HCT116 (cell line): ENCODE data around the gene STK24. TPM values are rescaled to one million over a fixed set of nuclear protein-coding genes. Genes with fewer than 3 reads are reported as not detected.

Source experiments
- ATAC-seq: fragments of 200-7000 bp; cut with Tn5 transposase; 2 replicates; pipeline ENCODE4 v1.9.1; 2020; ENCODE audit warnings: mild to moderate bottlenecking, moderate library complexity
- BruUV-seq: library from RNA; stranded (reverse); fragments of 400-500 nt; replicated peaks from 2 replicates; lab custom pipeline; 2021; lab: Mats Ljungman, UMichigan
- CTCF ChIA-PET: fragments of 300-600 bp; sonication (Branson Sonifier 250); formaldehyde crosslinking; loops from one replicate; lab custom pipeline; 2021; ENCODE audit warnings: antibody characterized with exemption; lab: Charles Lee
- POLR2A ChIA-PET: fragments of 300-600, 350-600 bp; sonication (Branson Sonifier 250); formaldehyde crosslinking; loops from one replicate; lab custom pipeline; 2021; ENCODE audit warnings: antibody characterized with exemption; lab: Charles Lee
- RAD21 ChIA-PET, 2 experiments: fragments of 300-600 bp; sonication (Branson Sonifier 250); formaldehyde crosslinking; loops; one replicate each; lab custom pipeline; 2023; ENCODE audit warnings: low total read pairs in 2 of 2; ENCODE audit not compliant: uncharacterized antibody in 2 of 2, unreplicated experiment in 2 of 2, low non-redundant PET in 1 of 2; lab: Charles Lee
- DNase-seq: peaks from one replicate; pipeline ENCODE4 v3.0.0-alpha.2; 2010; ENCODE audit warnings: low read depth, low spot score
- H2AFZ ChIP-seq: fragments of 200-600 bp; shearing (Covaris generic), sonication (generic); 2 replicates; pipeline ENCODE4 v1.6.1; 2017; ENCODE audit warnings: low read depth, mixed run types, mixed read lengths, antibody characterized with exemption, low read length; ENCODE audit not compliant: poor library complexity, severe bottlenecking
- H3K27ac ChIP-seq: 2 replicates; pipeline ENCODE4 v1.5.1; 2012; ENCODE audit warnings: low read depth, low read length
- H3K27me3 ChIP-seq: fragments of 200-600 bp; sonication (generic); 2 replicates; pipeline ENCODE4 v1.6.1; 2016; ENCODE audit warnings: mixed run types, low read length, mixed read lengths; ENCODE audit not compliant: insufficient read depth
- H3K36me3 ChIP-seq, 2 experiments: fragments of 200-500 bp in 1 of 2; fragments of 200-600 bp in 1 of 2; sonication (Bioruptor generic) in 1 of 2; sonication (generic) in 1 of 2; 2 replicates each; pipeline versions ENCODE4 v1.5.1 to v1.6.1; 2014 to 2016; ENCODE audit warnings: low read length in 2 of 2, inconsistent platforms in 1 of 2, mixed read lengths in 1 of 2, mixed run types in 1 of 2; ENCODE audit not compliant: insufficient read depth in 2 of 2, control insufficient read depth in 1 of 2
- H3K4me1 ChIP-seq, 2 experiments: fragments of 200-600 bp in 1 of 2; sonication (generic) in 1 of 2; 2 replicates each; pipeline versions ENCODE4 v1.5.1 to v1.6.1; 2012 to 2017; ENCODE audit warnings: low read length in 2 of 2, inconsistent platforms in 1 of 2, mild to moderate bottlenecking in 1 of 2, mixed read lengths in 1 of 2, mixed run types in 1 of 2, moderate library complexity in 1 of 2; ENCODE audit not compliant: insufficient read depth in 2 of 2, control insufficient read depth in 1 of 2
- H3K4me2 ChIP-seq: fragments of 200-600 bp; sonication (generic); 2 replicates; pipeline ENCODE4 v1.6.1; 2017; ENCODE audit warnings: mixed run types, low read length, mixed read lengths
- H3K4me3 ChIP-seq, 2 experiments: fragments of 200-600 bp in 1 of 2; sonication (generic) in 1 of 2; replicated peaks in 1 of 2; 2 replicates each; pipeline ENCODE4 v1.5.1; 2011 to 2016; ENCODE audit warnings: low read length in 2 of 2, control low read depth in 1 of 2, low read depth in 1 of 2, mild to moderate bottlenecking in 1 of 2, mixed read lengths in 1 of 2, mixed run types in 1 of 2
- H3K79me2 ChIP-seq: fragments of 200-600 bp; sonication (generic); 2 replicates; pipeline ENCODE4 v1.6.1; 2017; ENCODE audit warnings: mild to moderate bottlenecking, mixed run types, low read length, moderate library complexity, mixed read lengths; ENCODE audit not compliant: insufficient read depth
- H3K9ac ChIP-seq: fragments of 200-600 bp; sonication (generic); 2 replicates; pipeline ENCODE4 v1.6.1; 2016; ENCODE audit warnings: low read length, mixed read lengths
- H3K9me2 ChIP-seq: fragments of 200-600 bp; sonication (generic), shearing (Covaris generic); 2 replicates; pipeline ENCODE4 v1.6.1; 2017; ENCODE audit warnings: mixed run types, mild to moderate bottlenecking, moderate library complexity; ENCODE audit not compliant: insufficient read depth
- H3K9me3 ChIP-seq, 2 experiments: fragments of 200-500 bp in 1 of 2; fragments of 200-600 bp in 1 of 2; sonication (Bioruptor generic) in 1 of 2; sonication (generic) in 1 of 2; 2 replicates each; pipeline ENCODE4 v1.6.1; 2014 to 2017; ENCODE audit warnings: low read length in 2 of 2, mixed read lengths in 2 of 2, inconsistent platforms in 1 of 2, low read depth in 1 of 2, mild to moderate bottlenecking in 1 of 2, mixed run types in 1 of 2, moderate library complexity in 1 of 2; ENCODE audit not compliant: control insufficient read depth in 1 of 2, insufficient read depth in 1 of 2
- H4K20me1 ChIP-seq: fragments of 200-600 bp; sonication (generic), shearing (Covaris generic); 2 replicates; pipeline ENCODE4 v1.6.1; 2017; ENCODE audit warnings: mixed run types, mild to moderate bottlenecking, moderate library complexity; ENCODE audit not compliant: insufficient read depth
- CBX3 ChIP-seq: IDR thresholded peaks from 2 replicates; pipeline ENCODE4 v1.6.1; 2012; ENCODE audit warnings: low read depth
- CTCF ChIP-seq, 3 experiments: fragments of 200-600 bp in 1 of 3; sonication (generic) in 1 of 3; IDR thresholded peaks in 2 of 3; conservative IDR thresholded peaks in 1 of 3; 2 replicates each; pipeline ENCODE4 v1.5.1; 2012 to 2017; ENCODE audit warnings: low read depth in 2 of 3, low read length in 2 of 3, antibody characterized with exemption in 1 of 3, borderline replicate concordance in 1 of 3, control low read depth in 1 of 3, mild to moderate bottlenecking in 1 of 3, mixed read lengths in 1 of 3, mixed run types in 1 of 3, moderate library complexity in 1 of 3; ENCODE audit not compliant: insufficient read depth in 1 of 3
- EZH2phosphoT487 ChIP-seq: fragments of 200-600 bp; IDR thresholded peaks from 2 replicates; pipeline ENCODE4 v1.6.1; 2018; ENCODE audit warnings: antibody characterized with exemption, borderline replicate concordance
- POLR2AphosphoS5 ChIP-seq: IDR thresholded peaks from 2 replicates; pipeline ENCODE4 v1.6.1; 2011; ENCODE audit warnings: mild to moderate bottlenecking, low read depth, low read length, moderate library complexity
- SIN3A ChIP-seq: IDR thresholded peaks from 2 replicates; pipeline ENCODE4 v1.6.1; 2012; ENCODE audit warnings: low read depth
- SRF ChIP-seq: IDR thresholded peaks from 2 replicates; pipeline ENCODE4 v1.6.1; 2012; ENCODE audit warnings: low read depth
- TCF7L2 ChIP-seq: IDR thresholded peaks from 2 replicates; pipeline ENCODE4 v1.7.0; 2011; ENCODE audit warnings: borderline replicate concordance, inconsistent platforms; ENCODE audit not compliant: insufficient read depth, insufficient read length; ENCODE audit errors: extremely low read depth
- ZNF274 ChIP-seq: fragments of 200-500 bp; sonication (Bioruptor generic); IDR thresholded peaks from 2 replicates; pipeline ENCODE4 v1.6.1; 2014; ENCODE audit warnings: mild to moderate bottlenecking, low read depth, low read length, inconsistent platforms
- intact Hi-C: fragments of 100-400 bp; cut with micrococcal nuclease; formaldehyde crosslinking; loops from 2 replicates; pipeline ENCODE4 v1.10.0; 2022
- total RNA-seq: library from RNA; stranded (reverse); gene quantifications from one replicate; pipeline ENCODE4 v1.2.1, GENCODE V29; 2021; ENCODE audit not compliant: unreplicated experiment
- TF ChIP-seq, protein P1 (sequence below): IDR thresholded peaks from 2 replicates; pipeline ENCODE4 v1.6.1; 2012
- TF ChIP-seq, protein P2 (sequence below): IDR thresholded peaks from 2 replicates; pipeline ENCODE4 v1.6.1; 2012

STK24 gene
- total RNA-seq, 1 experiment from 2014 or later, result 137 TPM

DNA sequence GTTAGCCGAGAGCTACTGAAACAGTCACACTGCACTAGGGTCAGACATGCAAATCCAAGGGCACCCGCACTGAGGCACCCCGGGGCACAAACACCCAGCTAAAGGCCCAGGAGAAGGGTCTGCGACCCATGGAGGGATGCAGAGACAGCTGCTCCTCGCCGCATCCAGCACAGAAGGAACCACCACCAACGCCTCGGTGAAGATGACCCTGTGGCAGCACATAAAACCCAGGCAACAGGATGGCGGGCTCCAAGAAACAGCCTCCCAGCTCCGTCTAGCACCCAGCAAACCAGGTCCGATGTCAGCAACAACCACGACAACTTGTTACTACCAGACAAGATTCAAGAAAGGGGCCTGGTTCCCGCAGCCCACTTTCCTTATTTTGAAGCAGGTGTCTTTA lies 82.1 kb downstream of the STK24 start:
- Histone ChIP-seq H3K36me3 (no peaks in the 10 kb centered on the region), H4K20me1 (peaks cover 6% of the 10 kb centered on the region; the same call in 1 of the 2 replicates), H3K4me3 (no peak overlapping the region), H3K79me2 (peaks cover 92% of the 10 kb centered on the region), H3K9me2 (no peaks in the 10 kb centered on the region), H3K9ac (no peak overlapping the region), H3K4me1 (peaks cover 0 to 20% of the 10 kb centered on the region in 2 experiments; a peak in 1 of 4 replicates), H3K27ac (no peak overlapping the region), H2AFZ (no peak overlapping the region), H3K4me2 (no peak overlapping the region), H3K9me3 (no peaks in the 10 kb centered on the region), H3K27me3 (no peaks in the 10 kb centered on the region)
- intact Hi-C loops, result no loop called here
- TF ChIP-seq SIN3A (no peak), EZH2phosphoT487 (no peak), SRF (no peak), CTCF (IDR thresholded peaks at IDR 0.05 in 2 of 3, conservative IDR thresholded peaks at IDR 0.05 in 1 of 3; ENCODE audit: borderline replicate concordance in 1 of 3, insufficient read depth in 1 of 3, low read depth in 2 of 3, low read length in 2 of 3) (no peak), ZNF274 (no peak), POLR2AphosphoS5 (no peak), CBX3 (no peak), TCF7L2 (no peak)
- TF ChIP-seq, protein P1, sequence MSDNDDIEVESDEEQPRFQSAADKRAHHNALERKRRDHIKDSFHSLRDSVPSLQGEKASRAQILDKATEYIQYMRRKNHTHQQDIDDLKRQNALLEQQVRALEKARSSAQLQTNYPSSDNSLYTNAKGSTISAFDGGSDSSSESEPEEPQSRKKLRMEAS, result no peak
- TF ChIP-seq, protein P2, sequence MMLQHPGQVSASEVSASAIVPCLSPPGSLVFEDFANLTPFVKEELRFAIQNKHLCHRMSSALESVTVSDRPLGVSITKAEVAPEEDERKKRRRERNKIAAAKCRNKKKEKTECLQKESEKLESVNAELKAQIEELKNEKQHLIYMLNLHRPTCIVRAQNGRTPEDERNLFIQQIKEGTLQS, result no peak
- ChIA-PET RAD21 (no interaction called here), CTCF (interaction anchor here (1.1 kb wide), 1 partner anchor 11 kb away, joined by 4 read pairs; no protein-coding TSS in a partner anchor), POLR2A (interaction anchor here (0.7 to 2.0 kb wide), 2 partner anchors 10 to 12 kb away, joined by 3 to 8 read pairs; no protein-coding TSS in a partner anchor)
- BruUV-seq, result no TSS peak
- DNase-seq, result no peak
- no peak for ATAC-seq
